GM21390 (cell line): ENCODE results near the gene ELL2.

Experiments
- ATAC-seq: cut with Tn5 transposase; IDR thresholded peaks from one replicate; pipeline ENCODE4 v1.9.1; 2021; ENCODE audit not compliant: unreplicated experiment

The ELL2 gene

DNA sequence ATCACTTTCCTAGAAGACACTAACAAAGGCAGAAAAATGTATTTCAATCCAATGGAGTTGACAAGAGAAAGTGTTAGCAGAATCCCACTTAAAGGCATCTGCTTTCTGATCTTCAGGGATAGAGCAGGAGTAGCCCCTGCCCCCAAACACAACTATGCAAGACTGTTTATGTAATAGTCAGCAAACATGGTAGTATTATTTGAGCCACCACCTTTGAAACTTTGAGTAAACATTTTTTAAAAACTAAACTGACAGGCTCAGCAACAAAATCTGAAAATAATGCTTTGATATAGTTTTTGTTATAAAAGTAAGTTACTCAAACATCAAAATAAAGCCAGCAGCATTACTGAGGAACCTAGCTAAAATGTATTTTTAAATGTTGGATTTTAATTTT, 4.8 kb downstream of the ELL2 start:
- no peak for ATAC-seq

DNA sequence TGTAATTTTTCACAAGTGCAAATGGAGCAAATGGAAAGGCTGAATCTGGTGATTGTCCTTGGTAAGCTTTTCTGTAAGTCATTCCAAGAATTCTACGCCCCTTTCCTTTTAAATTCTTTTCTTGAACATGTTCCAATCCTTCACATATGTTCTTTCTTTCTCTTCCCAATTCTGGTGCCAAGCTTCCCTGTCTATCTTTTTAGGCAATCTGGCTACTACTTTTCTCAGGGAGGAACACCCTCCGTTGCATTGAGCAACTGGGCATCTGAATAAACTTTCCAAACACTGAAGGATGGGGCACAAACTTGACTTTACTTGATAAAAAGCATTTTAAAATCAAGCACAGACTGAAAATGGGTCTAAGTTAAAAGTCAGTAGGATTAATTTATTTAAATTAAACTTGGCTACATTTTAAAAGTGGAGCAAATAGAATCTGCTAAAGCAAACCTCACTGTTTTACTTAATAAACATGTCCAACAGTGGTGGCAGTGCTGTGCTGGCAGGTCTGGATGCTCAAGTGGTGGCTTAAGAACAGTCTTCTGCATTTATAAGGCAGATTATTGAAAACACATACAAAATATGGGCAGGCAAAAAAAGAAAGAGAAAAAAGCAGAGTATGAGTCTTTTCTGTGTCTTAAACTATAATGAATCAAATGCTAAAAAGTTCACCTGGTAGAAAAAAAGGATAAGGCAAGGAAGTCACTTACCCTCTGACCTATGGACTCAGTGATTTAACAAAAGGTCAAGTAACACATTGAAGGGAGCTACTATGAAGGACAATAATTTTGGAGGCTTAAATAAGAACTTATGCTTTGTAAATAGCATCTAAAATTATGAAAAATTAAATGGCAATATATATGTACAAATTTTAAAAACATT, 5.4 kb downstream of the ELL2 start:
- no peak for ATAC-seq

DNA sequence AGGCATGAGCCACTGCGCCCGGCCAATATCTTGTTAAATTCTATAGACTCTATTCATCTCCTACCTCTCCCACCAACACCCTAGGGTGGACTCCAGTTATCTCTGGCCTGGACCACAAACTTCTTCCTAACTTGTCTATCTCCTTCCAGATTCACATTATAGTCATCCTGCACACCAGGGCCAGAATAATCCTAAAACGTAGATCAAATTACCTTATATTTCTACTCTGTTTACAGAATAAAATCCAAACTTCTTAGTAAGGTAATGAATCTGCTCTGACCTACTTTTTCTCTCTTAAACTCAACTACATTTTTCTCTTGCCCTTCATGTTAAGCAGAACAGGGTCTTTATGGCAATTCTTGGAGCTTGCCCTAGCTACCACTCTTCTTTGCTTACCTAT, 6.9 kb downstream of the ELL2 start:
- ATAC-seq: no peak

DNA sequence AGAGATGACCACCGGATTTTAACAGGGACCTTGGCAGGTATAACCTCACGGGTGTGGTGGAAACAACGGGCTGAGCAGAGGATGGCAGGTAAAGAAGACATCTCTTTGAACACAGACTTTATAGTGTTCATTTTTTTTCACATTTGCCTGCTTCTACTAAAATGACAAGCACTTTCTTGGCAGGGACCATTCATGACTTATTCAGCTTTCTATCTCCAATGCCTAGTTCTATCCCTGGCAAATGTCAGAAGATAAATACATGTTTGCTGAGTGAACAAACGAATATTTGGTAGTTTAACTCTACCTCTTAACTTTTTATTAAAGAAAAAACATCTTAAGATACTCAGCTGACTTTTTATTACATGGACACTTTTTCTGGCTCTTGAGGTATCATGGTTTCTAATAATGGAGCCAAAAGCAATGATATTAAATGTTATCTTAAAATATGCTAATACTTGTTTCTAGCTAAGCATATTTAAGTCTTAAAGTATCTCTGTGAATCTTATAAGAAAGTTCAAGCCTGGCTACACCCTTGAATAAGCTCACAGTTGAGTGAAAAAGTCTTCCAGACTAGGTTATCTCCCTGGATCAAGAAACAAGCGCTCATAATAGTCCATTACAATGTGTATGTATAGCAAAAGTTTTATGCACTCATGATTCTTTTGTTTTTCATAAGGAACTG, 8.5 kb downstream of the ELL2 start:
- ATAC-seq: no peak

DNA sequence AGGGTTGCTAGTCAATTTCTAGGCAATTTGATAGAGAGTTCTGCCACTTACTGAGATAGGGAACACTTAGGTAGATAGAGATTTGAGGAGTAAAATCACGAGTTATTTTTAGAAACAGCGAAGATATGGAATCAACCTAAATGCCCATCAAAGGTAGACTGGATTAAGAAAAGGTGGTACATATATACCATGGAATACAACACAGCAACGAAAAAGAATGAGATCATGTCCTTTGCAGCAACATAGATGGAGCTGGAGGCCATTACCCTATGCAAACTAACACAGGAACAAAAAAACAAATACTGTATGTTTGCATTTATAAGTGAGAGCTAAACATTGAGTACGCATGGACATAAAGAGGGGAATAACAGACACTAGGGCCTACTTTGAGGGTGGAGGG, 9.7 kb downstream of the ELL2 start:
- ATAC-seq: no peak

GRCh38 chr5:95949810-95950209, 11.8 kb downstream of the ELL2 start:
- ATAC-seq: peak; percentile 85

DNA sequence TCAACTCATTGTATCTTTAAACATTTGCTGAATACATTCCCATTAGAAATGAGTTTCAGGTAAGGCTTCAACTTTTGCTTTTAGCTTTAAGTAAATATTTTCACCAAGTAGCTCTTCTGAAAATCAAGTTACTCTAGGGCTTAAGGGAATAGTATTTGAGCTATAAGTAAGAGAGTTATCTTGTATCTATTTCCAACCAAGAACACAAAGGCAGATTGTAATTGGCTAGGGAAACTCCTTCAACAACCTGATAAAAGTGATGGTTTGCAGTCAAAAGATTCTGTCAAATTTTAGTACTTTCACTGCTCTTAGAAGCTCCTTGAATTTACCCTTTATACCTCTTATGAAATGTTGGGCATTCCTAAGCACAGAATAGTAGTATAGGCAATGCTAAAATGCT, 13.0 kb downstream of the ELL2 start:
- no peak for ATAC-seq

GRCh38 chr5:95946451-95946850, 15.2 kb downstream of the ELL2 start:
- ATAC-seq: no peak

DNA sequence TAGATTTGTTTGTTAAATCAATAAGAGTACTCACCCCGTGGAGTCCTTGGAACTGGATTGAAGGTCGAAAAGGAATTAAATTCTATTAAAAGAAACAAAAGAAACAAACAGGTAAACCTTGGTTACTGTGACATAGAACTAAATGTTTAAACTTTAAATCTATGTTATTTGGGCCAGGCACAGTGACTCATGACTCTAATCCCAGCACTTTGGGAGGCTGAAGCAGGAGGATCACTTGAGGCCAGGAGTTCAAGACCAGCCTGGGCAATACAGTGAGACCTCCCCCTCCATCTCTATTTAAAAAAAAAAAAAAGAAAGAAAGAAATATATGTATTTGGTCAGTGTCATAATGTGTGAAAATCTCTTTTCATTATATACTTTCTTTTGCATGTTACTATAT, 18.7 kb downstream of the ELL2 start:
- ATAC-seq: no peak

- ATAC-seq: no peak
These were observed 19.2 kb downstream of the ELL2 start for GRCh38 chr5:95942414-95942813.

- ATAC-seq: no peak
These were observed 19.9 kb downstream of the ELL2 start for GRCh38 chr5:95941756-95942155.

GRCh38 chr5:95940758-95941682, 20.6 kb downstream of the ELL2 start:
- ATAC-seq: no peak

GRCh38 chr5:95939465-95939864, 22.2 kb downstream of the ELL2 start:
- ATAC-seq: peak; percentile 86

DNA sequence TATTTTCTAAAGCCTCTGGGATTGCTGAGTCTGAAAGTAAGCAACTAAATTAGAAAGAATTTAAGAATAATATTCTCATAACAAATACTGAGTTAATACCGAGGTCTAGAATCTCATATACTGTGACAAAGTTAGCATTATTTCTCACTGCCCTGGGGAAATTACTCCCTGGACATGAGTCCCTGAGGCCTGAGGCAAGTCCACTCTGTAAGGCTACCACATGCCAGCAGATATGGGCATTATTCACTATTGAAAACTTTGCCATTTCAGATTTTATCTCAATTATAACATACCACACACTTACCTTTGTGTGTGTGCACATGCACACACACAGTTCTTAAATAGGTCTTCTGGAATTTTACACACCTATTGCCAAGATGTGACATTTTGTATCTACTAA, 22.9 kb downstream of the ELL2 start:
- ATAC-seq: no peak

DNA sequence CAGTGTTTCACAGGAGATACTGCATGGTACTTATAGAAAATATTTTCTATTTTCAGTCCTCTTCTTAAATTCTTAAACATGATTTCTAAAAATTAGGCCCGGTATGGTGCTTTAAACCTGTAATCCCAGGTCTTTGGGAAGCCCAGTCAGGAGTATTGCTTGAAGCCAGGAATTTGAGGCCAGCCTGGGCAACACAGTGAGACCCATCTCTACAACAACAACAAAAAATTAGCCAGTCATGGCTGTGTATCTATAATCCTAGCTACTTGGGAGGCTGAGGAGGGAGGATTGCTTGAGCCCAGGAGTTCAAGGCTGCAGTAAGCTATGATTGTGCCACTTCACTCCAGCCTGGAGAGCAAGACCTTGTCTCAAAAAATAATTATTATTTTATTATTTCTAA, 23.3 kb downstream of the ELL2 start:
- no peak for ATAC-seq

DNA sequence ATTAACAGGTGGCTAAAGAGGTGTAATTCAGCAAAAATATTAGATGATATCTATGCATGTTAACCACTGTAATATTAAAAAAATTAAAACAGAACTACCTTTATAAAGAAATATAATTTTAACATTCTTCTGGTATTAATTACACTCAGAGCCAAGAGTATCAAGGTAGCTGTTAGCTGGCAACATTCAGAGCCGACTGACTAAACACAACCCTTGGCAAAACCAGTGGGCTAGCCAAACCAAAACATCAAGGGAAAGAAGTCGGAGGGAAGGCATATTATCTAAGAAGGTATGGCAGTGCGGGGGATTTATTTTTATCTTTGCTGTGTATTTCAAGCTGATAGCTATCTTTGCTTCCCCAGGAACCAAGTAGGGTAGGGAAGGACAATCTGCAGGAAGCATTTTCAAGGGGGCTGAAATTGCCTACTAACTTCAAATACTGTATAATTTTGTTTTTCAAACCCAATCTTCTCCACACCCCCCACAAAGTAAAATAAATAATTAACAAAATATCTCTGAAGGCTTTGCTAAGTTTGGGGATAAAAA, 24.0 kb downstream of the ELL2 start:
- ATAC-seq: no peak

GRCh38 chr5:95936812-95937397, 24.7 kb downstream of the ELL2 start:
- no peak for ATAC-seq

DNA sequence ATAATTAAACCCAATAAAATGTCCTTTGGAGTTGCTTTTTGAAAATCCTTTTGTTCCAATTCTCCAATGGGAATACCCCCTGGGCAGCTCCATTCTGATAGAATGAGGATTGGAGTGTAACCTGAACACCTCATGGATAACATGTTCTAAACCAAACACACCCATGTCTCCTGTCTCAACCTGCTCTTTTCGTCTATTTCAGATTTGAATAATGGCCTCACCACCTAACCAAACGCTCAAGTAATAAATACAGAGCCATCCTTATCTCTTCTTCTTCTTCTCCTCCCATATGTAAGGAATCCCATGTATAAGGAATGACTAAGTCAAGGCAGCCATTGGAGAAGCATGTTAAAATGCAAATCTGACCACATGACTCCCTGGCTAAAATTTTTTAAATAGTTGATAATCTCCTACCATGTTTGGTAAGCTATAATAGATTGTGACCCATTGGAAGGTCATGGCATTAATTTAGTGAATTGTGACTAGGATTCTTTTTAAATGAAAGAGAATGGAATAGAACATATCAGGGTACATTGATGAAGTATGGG, 26.0 kb downstream of the ELL2 start:
- no peak for ATAC-seq

- ATAC-seq: no peak
These were observed 27.3 kb downstream of the ELL2 start for GRCh38 chr5:95934207-95934804.

DNA sequence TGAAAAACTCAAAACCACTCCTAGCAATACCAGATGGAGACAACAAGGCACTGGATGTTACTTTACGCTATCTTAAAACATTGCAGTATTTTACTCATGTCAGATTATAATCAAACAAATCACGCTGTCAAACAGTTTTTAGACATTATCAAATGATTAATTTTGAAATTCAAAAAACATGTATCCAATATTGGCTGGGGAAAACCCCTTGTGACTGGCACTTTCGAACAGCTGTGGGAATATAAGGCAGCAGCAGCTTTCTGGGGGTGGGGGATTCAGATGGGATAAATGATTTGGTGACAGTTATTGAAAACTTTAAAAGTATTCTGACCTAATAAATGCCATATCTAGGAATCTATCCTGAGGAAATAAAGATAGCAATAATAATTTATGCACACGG, 28.7 kb downstream of the ELL2 start:
- no peak for ATAC-seq
